Colonic mucosa (tissue), 4 donors: Measurements from ENCODE around the gene ORAI3. TPM values are rescaled to one million over a fixed set of nuclear protein-coding genes. Genes with fewer than 3 reads are reported as not detected.

Experiments used
- DNase-seq: peaks from one replicate; pipeline ENCODE4 v3.0.0-alpha.2; 2020
- H3K27ac ChIP-seq: fragments of 200-600 bp; one replicate; pipeline ENCODE4 v1.8.0; 2021
- H3K27me3 ChIP-seq: fragments of 200-600 bp; one replicate; pipeline ENCODE4 v1.8.0; 2021
- H3K36me3 ChIP-seq: fragments of 200-600 bp; one replicate; pipeline ENCODE4 v1.8.0; 2021
- H3K4me1 ChIP-seq: fragments of 200-600 bp; one replicate; pipeline ENCODE4 v1.8.0; 2021; ENCODE audit warnings: mild to moderate bottlenecking
- H3K4me3 ChIP-seq: fragments of 200-600 bp; one replicate; pipeline ENCODE4 v1.8.0; 2021
- H3K9ac ChIP-seq, 2 donors: one replicate each; pipeline ENCODE4 v1.7.0; 2013; ENCODE audit warnings: control low read depth in 2 of 2, low read depth in 2 of 2, low read length in 2 of 2
- H3K9me3 ChIP-seq: fragments of 200-600 bp; one replicate; pipeline ENCODE4 v1.8.0; 2021
- CTCF ChIP-seq: fragments of 200-600 bp; IDR thresholded peaks from one replicate; pipeline ENCODE4 v1.8.0; 2022; ENCODE audit warnings: antibody characterized with exemption, mild to moderate bottlenecking
- intact Hi-C: fragments of 100-400 bp; cut with DNase I; formaldehyde crosslinking; loops from one replicate; pipeline ENCODE4 v1.14.1; 2022
- total RNA-seq, 2 donors: library from RNA; stranded (reverse); fragmentation: NEBNext Ultra II Directional in 1 of 2; extraction: Animal tissue kit (Norgen Biotek cat#: 25700) in 1 of 2; gene quantifications; one replicate each; pipeline ENCODE4 v1.2.1, GENCODE V29; 2021
- donor health status: healthy.
- donor health status: DM: no; HTN: no; CAD: no.
- donor health status: DM: no; HTN: no; CAD: no.

ORAI3 gene
- total RNA-seq, 2 donors from 2014 or later: 14.3 to 22.1 TPM

- DNase-seq: peak; percentile 35
- Histone ChIP-seq H3K36me3 (peaks cover 18% of the 10 kb centered on the region), H3K4me3 (peak overlapping the region; percentile 58)
Observed at GRCh38 chr16:30958175-30959079, 9.6 kb downstream of the ORAI3 start.

GRCh38 chr16:30961384-30961783 lies 12.5 kb downstream of the ORAI3 start:
- Histone ChIP-seq H3K36me3 (peaks cover 19% of the 10 kb centered on the region), H3K9ac (no peak overlapping the region)

More at GRCh38 chr16:30958175-30959079, 9.6 kb downstream of the ORAI3 start:
- Histone ChIP-seq H3K4me1 (peaks cover 8% of the 10 kb centered on the region), H3K27ac (peak overlapping the region; percentile 85), H3K9me3 (no peaks in the 10 kb centered on the region), H3K27me3 (no peaks in the 10 kb centered on the region), H3K9ac (peak overlapping the region; percentile 71 to 86)
- TF ChIP-seq CTCF: no peak
- intact Hi-C loops: no loop called here

GRCh38 chr16:30963925-30964511 lies 15.2 kb downstream of the ORAI3 start:
- H3K9ac ChIP-seq: no peak overlapping the region
- intact Hi-C loops: no loop called here
- no peaks in the 10 kb centered on the region for H3K9me3 ChIP-seq
- no peak overlapping the region for H3K4me3 ChIP-seq
- H3K27ac ChIP-seq: no peak overlapping the region
- H3K27me3 ChIP-seq: no peaks in the 10 kb centered on the region
- peaks cover 2% of the 10 kb centered on the region for H3K4me1 ChIP-seq
- peaks cover 19% of the 10 kb centered on the region for H3K36me3 ChIP-seq
- no peak for TF ChIP-seq CTCF
- DNase-seq: no peak

More at GRCh38 chr16:30961384-30961783, 12.5 kb downstream of the ORAI3 start:
- no peak overlapping the region for H3K4me3 ChIP-seq
- no peaks in the 10 kb centered on the region for H3K27me3 ChIP-seq
- H3K27ac ChIP-seq: no peak overlapping the region
- TF ChIP-seq CTCF: no peak
- H3K9me3 ChIP-seq: no peaks in the 10 kb centered on the region
- intact Hi-C loops: no loop called here
- H3K4me1 ChIP-seq: peaks cover 8% of the 10 kb centered on the region
- no peak for DNase-seq

GRCh38 chr16:30964574-30965226 lies 15.8 kb downstream of the ORAI3 start:
- no peak overlapping the region for H3K27ac ChIP-seq
- intact Hi-C loops: no loop called here
- no peaks in the 10 kb centered on the region for H3K27me3 ChIP-seq
- H3K4me3 ChIP-seq: no peak overlapping the region
- TF ChIP-seq CTCF: no peak
- H3K4me1 ChIP-seq: no peaks in the 10 kb centered on the region
- H3K9ac ChIP-seq: no peak overlapping the region
- H3K9me3 ChIP-seq: no peaks in the 10 kb centered on the region
- peaks cover 19% of the 10 kb centered on the region for H3K36me3 ChIP-seq
- DNase-seq: no peak

- H3K4me1 ChIP-seq: no peaks in the 10 kb centered on the region
Observed at GRCh38 chr16:30965436-30965835, 16.6 kb downstream of the ORAI3 start.

More at GRCh38 chr16:30965436-30965835, 16.6 kb downstream of the ORAI3 start:
- Histone ChIP-seq H3K9me3 (no peaks in the 10 kb centered on the region), H3K9ac (no peak overlapping the region), H3K27ac (no peak overlapping the region), H3K4me3 (no peak overlapping the region), H3K27me3 (no peaks in the 10 kb centered on the region), H3K36me3 (peaks cover 19% of the 10 kb centered on the region)
- DNase-seq: no peak
- no peak for TF ChIP-seq CTCF
- intact Hi-C loops: no loop called here
